Endothelial cell (in vitro differentiated cells): Measurements from ENCODE around the gene RAB8B. TPM values are rescaled to one million over a fixed set of nuclear protein-coding genes. Genes with fewer than 3 reads are reported as not detected.
"Not testable (repeated sequence)": the region's sequence is repeated elsewhere in the genome, so short reads cannot be mapped to it uniquely, and the experiment has no call there.

Source experiments
- DNase-seq: peaks from one replicate; pipeline ENCODE4 v3.0.0; 2021; ENCODE audit warnings: low spot score
- H3K27ac Mint-ChIP-seq: one replicate; pipeline ENCODE4 v1.8.0; 2021; ENCODE audit warnings: mixed read lengths, inconsistent platforms; ENCODE audit not compliant: unreplicated experiment
- H3K27me3 Mint-ChIP-seq: one replicate; pipeline ENCODE4 v1.8.0; 2021; ENCODE audit warnings: mild to moderate bottlenecking, moderate library complexity, mixed read lengths, inconsistent platforms; ENCODE audit not compliant: unreplicated experiment
- H3K36me3 Mint-ChIP-seq: one replicate; pipeline ENCODE4 v1.8.0; 2021; ENCODE audit warnings: mild to moderate bottlenecking, low read depth, mixed read lengths, inconsistent platforms; ENCODE audit not compliant: unreplicated experiment
- H3K4me1 Mint-ChIP-seq: one replicate; pipeline ENCODE4 v1.8.0; 2021; ENCODE audit warnings: mild to moderate bottlenecking, mixed read lengths, inconsistent platforms; ENCODE audit not compliant: unreplicated experiment
- H3K4me3 Mint-ChIP-seq: one replicate; pipeline ENCODE4 v1.8.0; 2021; ENCODE audit warnings: mild to moderate bottlenecking, mixed read lengths, inconsistent platforms; ENCODE audit not compliant: unreplicated experiment
- H3K9me3 Mint-ChIP-seq: one replicate; pipeline ENCODE4 v1.8.0; 2021; ENCODE audit warnings: mixed read lengths, inconsistent platforms; ENCODE audit not compliant: unreplicated experiment
- total RNA-seq: library from RNA; stranded (reverse); fragmentation: NEBNext Ultra II Directional; extraction: Animal tissue kit (Norgen Biotek cat#: 25700); gene quantifications from one replicate; pipeline ENCODE4 v1.2.1, GENCODE V29; 2021; ENCODE audit not compliant: unreplicated experiment
- TF ChIP-seq, protein P1 (sequence below): fragments of 200-600 bp; sonication (generic); IDR thresholded peaks from one replicate; pipeline ENCODE4 v1.5.0; 2021; ENCODE audit warnings: antibody characterized with exemption; ENCODE audit not compliant: unreplicated experiment

The RAB8B gene
- total RNA-seq, 1 donor from 2014 or later = 92.9 TPM

DNA sequence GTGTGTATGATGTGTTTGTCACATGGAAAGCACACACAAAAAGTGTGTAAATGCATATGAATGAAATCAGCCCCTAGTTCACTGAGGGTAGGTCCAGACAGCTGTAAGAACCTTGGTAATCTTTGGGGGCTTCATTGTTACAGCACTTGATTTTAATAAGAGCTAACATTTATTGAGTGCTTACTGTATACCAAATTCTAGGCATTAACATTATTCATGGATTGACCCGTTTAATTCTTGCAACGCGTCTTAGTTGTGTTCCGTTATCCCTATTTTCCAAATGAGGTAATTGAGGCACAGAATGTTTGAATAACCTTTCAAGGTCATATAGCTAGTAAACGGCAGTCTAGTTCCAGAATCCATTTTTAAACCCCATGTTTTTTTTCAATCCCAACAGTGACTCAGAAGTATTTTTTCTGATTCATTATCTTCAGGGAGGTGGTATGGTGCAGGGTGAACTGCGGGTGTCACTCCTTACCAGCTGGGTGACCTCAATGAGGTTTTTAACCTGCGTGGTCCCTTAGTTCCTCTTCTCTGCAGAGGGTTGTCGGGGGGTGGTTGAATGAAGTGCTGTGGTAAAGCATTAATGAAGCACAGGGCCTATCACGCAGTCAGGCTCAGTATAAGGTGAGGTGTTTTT, 14.2 kb downstream of the RAB8B start:
- peaks cover 48% of the 10 kb centered on the region for H3K4me1 Mint-ChIP-seq
- TF ChIP-seq, protein P1, sequence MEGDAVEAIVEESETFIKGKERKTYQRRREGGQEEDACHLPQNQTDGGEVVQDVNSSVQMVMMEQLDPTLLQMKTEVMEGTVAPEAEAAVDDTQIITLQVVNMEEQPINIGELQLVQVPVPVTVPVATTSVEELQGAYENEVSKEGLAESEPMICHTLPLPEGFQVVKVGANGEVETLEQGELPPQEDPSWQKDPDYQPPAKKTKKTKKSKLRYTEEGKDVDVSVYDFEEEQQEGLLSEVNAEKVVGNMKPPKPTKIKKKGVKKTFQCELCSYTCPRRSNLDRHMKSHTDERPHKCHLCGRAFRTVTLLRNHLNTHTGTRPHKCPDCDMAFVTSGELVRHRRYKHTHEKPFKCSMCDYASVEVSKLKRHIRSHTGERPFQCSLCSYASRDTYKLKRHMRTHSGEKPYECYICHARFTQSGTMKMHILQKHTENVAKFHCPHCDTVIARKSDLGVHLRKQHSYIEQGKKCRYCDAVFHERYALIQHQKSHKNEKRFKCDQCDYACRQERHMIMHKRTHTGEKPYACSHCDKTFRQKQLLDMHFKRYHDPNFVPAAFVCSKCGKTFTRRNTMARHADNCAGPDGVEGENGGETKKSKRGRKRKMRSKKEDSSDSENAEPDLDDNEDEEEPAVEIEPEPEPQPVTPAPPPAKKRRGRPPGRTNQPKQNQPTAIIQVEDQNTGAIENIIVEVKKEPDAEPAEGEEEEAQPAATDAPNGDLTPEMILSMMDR = no peak
- no peak overlapping the region for H3K27ac Mint-ChIP-seq
- H3K4me3 Mint-ChIP-seq = no peak overlapping the region
- H3K36me3 Mint-ChIP-seq = peaks cover 9% of the 10 kb centered on the region
- no peak for DNase-seq
- no peaks in the 10 kb centered on the region for H3K9me3 Mint-ChIP-seq
- peaks cover 2% of the 10 kb centered on the region for H3K27me3 Mint-ChIP-seq

DNA sequence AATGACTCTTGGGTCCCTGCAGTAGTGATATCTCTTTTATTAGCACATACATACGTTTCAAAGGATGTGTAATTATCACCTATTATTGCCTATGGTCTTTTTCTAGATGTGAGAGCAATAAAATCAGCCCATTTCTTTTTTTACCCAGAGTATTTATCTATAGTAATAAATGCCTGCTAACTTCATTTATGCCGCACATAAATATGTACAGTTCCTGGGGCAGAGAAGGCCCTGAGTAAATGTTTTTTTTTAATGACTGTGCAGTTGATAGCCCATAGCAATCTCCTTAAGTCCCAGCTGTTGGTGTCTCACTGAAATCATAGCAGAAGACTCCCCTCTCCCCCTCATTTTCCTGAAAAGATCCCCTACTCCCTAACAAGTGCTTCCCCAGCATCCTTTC, 16.7 kb downstream of the RAB8B start:
- H3K4me1 Mint-ChIP-seq = peaks cover 57% of the 10 kb centered on the region
- peaks cover 7% of the 10 kb centered on the region for H3K36me3 Mint-ChIP-seq
- H3K9me3 Mint-ChIP-seq = no peaks in the 10 kb centered on the region
- TF ChIP-seq, protein P1 = no peak
- peaks cover 2% of the 10 kb centered on the region for H3K27me3 Mint-ChIP-seq
- no peak overlapping the region for H3K4me3 Mint-ChIP-seq
- H3K27ac Mint-ChIP-seq = peak overlapping the region; percentile 83
- DNase-seq = no peak

DNA sequence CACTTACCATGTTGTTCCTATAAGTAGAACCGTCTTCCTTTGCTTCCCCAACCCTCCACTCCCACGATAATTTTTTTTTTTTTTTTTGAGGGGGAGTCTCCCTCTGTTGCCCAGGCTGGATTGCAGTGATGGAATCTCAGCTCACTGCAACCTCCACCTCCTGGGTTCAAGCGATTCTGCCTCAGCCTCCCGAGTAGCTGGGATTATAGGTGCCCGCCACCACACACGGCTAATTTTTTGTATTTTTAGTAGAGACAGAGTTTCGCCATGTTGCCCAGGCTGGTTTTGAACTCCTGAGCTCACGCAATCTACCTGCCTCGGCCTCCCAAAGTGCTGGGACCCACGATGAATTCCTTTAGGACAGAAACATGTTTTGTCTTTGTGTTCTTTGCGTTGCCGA, 19.4 kb downstream of the RAB8B start:
- H3K4me3 Mint-ChIP-seq, DNase-seq, H3K27me3 Mint-ChIP-seq, H3K9me3 Mint-ChIP-seq, H3K36me3 Mint-ChIP-seq: not testable (repeated sequence)
- H3K4me1 Mint-ChIP-seq = peaks cover 56% of the 10 kb centered on the region
- peak overlapping the region; percentile 19 for H3K27ac Mint-ChIP-seq

DNA sequence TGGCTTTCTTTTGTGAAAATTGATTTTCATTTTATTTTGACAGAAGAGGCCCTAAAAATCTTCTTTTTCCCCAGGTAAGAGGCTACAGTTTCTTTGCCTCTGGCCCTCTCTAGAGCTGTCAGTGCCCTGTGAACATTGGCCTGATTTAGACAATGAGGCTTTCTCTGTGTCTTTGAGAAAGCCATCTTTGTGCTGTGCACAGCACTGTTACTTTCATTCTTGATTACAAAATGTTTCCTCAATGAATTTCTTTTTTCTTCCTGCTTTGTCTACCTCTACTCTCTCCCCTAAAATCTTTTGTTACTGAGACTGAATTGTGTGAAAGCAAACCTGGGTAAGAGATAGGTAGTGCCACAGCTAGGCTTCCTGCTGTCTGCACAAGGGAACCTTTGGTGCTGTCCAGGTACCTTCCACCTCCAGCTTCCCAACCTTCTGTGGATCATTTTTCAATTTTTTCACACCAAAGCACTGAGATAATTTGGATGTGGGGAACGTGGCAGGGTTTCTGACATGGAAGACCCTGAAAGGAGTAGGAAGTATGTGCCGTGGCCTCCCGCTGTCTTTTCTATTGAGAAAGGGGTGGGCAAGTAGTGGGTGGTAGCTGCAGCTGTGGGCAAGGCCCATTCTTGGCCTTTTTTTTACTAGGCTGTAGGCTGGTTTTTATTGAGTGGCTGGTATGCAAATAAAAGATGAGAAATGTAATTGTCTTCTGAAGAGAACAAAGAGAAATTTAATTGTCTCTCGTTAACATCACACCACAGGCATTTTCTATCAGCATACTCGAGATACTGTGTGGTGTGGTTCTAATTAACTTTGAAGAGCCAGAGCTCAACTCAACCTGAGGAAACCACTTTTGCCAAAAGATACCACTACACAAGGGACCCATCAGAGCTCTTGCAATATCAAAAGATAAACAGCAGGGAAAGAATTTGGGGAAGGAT, 21.0 kb downstream of the RAB8B start:
- H3K4me1 Mint-ChIP-seq = peaks cover 55% of the 10 kb centered on the region
- TF ChIP-seq, protein P1 = no peak
- no peaks in the 10 kb centered on the region for H3K9me3 Mint-ChIP-seq
- peaks cover 2% of the 10 kb centered on the region for H3K27me3 Mint-ChIP-seq
- peaks cover 7% of the 10 kb centered on the region for H3K36me3 Mint-ChIP-seq
- peak overlapping the region; percentile 24 for H3K4me3 Mint-ChIP-seq
- H3K27ac Mint-ChIP-seq = no peak overlapping the region
- no peak for DNase-seq

- Mint-ChIP-seq H3K9me3 (no peaks in the 10 kb centered on the region), H3K36me3 (peaks cover 7% of the 10 kb centered on the region), H3K27ac (no peak overlapping the region), H3K4me3 (no peak overlapping the region), H3K27me3 (peaks cover 2% of the 10 kb centered on the region), H3K4me1 (peaks cover 54% of the 10 kb centered on the region)
- no peak for DNase-seq
- TF ChIP-seq, protein P1 = no peak
These were observed 21.7 kb downstream of the RAB8B start for GRCh38 chr15:63211092-63211490.
